GM10248 (cell line): ENCODE measurements around the gene DHX32.
"Not testable (repeated sequence)": the region's sequence is repeated elsewhere in the genome, so short reads cannot be mapped to it uniquely, and the experiment has no call there.

Experiments used
- CTCF ChIA-PET: fragments of 300-600 bp; sonication (Branson Sonifier 250); formaldehyde crosslinking; extraction: SDS; loops from one replicate; lab custom pipeline; 2021; ENCODE audit warnings: antibody characterized with exemption; lab: Yijun Ruan, JAX
- POLR2A ChIA-PET: fragments of 350-650 bp; sonication (Branson Sonifier 250); formaldehyde crosslinking; extraction: SDS; loops from one replicate; lab custom pipeline; 2020; ENCODE audit warnings: antibody characterized with exemption; lab: Yijun Ruan, JAX
- DNase-seq: peaks from one replicate; pipeline ENCODE4 v3.0.0; 2012; ENCODE audit errors: extremely low spot score
- TF ChIP-seq, protein P1 (sequence below): IDR thresholded peaks from 2 replicates; pipeline ENCODE4 v1.5.1; 2012; ENCODE audit warnings: mild to moderate bottlenecking, low read depth; ENCODE audit errors: extremely low read depth, missing control alignments, control extremely low read depth

Gene DHX32, protein sequence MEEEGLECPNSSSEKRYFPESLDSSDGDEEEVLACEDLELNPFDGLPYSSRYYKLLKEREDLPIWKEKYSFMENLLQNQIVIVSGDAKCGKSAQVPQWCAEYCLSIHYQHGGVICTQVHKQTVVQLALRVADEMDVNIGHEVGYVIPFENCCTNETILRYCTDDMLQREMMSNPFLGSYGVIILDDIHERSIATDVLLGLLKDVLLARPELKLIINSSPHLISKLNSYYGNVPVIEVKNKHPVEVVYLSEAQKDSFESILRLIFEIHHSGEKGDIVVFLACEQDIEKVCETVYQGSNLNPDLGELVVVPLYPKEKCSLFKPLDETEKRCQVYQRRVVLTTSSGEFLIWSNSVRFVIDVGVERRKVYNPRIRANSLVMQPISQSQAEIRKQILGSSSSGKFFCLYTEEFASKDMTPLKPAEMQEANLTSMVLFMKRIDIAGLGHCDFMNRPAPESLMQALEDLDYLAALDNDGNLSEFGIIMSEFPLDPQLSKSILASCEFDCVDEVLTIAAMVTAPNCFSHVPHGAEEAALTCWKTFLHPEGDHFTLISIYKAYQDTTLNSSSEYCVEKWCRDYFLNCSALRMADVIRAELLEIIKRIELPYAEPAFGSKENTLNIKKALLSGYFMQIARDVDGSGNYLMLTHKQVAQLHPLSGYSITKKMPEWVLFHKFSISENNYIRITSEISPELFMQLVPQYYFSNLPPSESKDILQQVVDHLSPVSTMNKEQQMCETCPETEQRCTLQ

DNA sequence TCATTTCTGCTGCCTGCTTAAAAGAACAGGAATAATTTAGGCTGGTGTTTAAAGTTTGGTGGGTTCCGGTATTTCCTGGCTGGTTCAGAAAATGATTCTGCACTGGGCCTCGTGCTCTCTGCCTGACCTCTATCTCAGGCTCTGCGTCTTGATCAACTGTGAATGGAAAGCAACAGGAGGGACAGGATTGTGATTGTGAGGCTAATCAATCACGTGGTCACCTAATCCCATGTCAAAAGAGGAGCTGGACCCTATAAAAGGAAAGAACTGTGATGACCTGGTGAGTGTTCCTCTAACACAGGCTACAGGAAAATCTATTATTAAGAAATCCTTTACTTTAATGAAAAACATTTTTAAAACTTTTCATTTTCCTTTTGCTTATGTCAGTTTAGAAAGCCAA lies at the start of gene DHX32:
Gene DHX32, minus strand, starts transcription at position 101 of the 400 bp plus-strand sequence. CDS start 468 bp downstream, outside the sequence.
- CTCF ChIA-PET: no interaction called here
- no peak for DNase-seq
- TF ChIP-seq, protein P1, sequence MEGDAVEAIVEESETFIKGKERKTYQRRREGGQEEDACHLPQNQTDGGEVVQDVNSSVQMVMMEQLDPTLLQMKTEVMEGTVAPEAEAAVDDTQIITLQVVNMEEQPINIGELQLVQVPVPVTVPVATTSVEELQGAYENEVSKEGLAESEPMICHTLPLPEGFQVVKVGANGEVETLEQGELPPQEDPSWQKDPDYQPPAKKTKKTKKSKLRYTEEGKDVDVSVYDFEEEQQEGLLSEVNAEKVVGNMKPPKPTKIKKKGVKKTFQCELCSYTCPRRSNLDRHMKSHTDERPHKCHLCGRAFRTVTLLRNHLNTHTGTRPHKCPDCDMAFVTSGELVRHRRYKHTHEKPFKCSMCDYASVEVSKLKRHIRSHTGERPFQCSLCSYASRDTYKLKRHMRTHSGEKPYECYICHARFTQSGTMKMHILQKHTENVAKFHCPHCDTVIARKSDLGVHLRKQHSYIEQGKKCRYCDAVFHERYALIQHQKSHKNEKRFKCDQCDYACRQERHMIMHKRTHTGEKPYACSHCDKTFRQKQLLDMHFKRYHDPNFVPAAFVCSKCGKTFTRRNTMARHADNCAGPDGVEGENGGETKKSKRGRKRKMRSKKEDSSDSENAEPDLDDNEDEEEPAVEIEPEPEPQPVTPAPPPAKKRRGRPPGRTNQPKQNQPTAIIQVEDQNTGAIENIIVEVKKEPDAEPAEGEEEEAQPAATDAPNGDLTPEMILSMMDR: no peak
- POLR2A ChIA-PET: no interaction called here

- no peak for DNase-seq
- CTCF ChIA-PET: no interaction called here
- TF ChIP-seq, protein P1: no peak
- POLR2A ChIA-PET: no interaction called here
These were observed 48.5 kb upstream of the DHX32 start for GRCh38 chr10:125929618-125930017.

GRCh38 chr10:125928928-125929585 lies 48.0 kb upstream of the DHX32 start:
- TF ChIP-seq, protein P1: no peak
- ChIA-PET CTCF (no interaction called here), POLR2A (no interaction called here)
- DNase-seq: no peak

- CTCF ChIA-PET, POLR2A ChIA-PET, DNase-seq: not testable (repeated sequence)
These were observed 46.2 kb upstream of the DHX32 start for GRCh38 chr10:125927265-125927664.

DNA sequence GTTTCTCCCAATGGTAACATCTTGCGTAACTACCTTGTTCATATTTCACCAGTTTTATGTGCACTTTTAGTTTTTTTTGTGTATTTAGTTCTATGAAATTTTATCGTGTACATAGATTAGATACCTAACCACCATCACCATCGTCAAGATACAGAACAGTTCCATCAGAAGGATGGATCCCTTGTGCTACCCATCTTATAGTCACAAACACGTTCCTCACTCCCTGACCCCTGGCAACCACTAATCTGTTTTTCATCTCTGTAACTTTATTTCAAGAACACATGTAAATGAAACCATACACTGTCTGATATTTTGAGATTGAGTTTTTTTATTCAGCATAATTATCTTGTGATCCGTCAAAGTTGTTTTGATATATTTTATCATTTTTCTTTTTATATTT lies 45.2 kb upstream of the DHX32 start:
- POLR2A ChIA-PET: no interaction called here
- no peak for DNase-seq
- TF ChIP-seq, protein P1: no peak
- CTCF ChIA-PET: no interaction called here

DNA sequence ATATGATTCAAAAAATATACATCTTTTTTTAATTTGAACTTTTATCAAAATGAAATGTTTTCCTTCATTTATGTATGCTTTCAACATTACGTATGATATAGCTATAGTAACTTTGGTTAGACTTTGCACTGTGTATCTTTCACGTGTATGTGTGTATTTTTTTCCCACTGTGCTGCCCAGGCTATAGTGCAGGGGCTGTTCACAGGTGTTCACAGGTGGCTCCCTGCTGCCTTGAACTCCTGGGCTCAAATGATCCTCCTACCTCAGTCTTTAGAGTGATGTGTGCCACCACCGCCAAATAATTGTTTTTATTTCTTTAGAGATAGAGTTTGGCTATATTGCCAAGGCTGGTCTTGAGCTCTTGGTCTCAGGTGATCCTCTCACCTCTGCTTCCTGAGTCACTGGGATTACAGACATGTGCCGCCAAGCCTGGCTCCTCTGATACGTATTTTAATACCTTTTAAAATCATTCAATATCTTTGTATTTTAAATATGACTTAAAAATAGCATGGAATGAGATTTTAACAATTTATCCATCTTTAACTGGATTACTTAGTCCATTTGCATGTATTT lies 44.3 kb upstream of the DHX32 start:
- ChIA-PET CTCF (no interaction called here), POLR2A (no interaction called here)
- TF ChIP-seq, protein P1: no peak
- no peak for DNase-seq

GRCh38 chr10:125921643-125922306 lies 40.7 kb upstream of the DHX32 start:
- POLR2A ChIA-PET, DNase-seq, CTCF ChIA-PET: not testable (repeated sequence)

DNA sequence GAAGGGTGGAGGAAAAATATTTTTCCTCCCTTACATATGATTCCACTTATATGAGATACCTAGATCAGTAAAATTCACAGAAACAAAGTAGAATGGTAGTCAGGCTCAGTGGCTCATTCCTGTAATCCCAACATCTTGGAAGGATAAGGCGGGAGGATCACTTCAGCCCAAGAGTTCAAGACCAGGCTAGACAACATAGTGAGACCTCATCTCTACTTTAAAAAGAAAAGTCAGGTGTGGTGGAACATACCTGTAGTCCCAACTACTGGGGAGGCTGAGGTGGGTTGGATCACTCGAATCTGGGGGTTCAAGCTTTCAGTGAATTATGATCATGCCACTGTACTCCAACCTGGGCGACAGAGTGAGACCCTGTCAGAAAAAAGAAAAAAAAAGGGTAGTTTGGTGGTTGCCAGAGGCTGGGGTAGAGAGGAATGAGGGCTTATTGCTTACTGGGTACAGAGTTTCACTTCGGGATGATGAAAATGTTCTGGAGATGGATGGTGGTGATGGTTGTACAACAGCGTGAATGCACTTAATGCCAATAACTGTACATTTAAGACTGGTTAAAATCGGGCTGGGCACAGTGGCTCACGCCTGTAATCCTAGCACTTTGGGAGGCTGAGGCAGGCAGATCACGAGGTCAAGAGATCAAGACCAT lies 36.7 kb upstream of the DHX32 start:
- CTCF ChIA-PET, POLR2A ChIA-PET, DNase-seq: not testable (repeated sequence)
